Stimulated activated naive CD8-positive, alpha-beta T cell treated with anti-CD3 and anti-CD28 coated beads, Interleukin-15, amount 100 ng/mL, for 72 hours (primary cell): ENCODE data around the gene NIPAL3.
"Not testable (repeated sequence)": the region's sequence is repeated elsewhere in the genome, so short reads cannot be mapped to it uniquely, and the experiment has no call there.

Source experiments
- ATAC-seq: fragments of 150-1000 bp; cut with Tn5 transposase; 2 replicates; pipeline ENCODE4 v1.10.0; 2021; ENCODE audit warnings: mild to moderate bottlenecking, moderate library complexity
- DNase-seq, 2 donors: peaks; one replicate each; pipeline ENCODE4 v3.0.0; 2021 to 2022
- H3K27ac Mint-ChIP-seq, 2 donors: one replicate each; pipeline ENCODE4 v1.8.0; 2022; ENCODE audit warnings: mild to moderate bottlenecking in 2 of 2, mixed read lengths in 2 of 2, moderate library complexity in 2 of 2
- H3K27me3 Mint-ChIP-seq: one replicate; pipeline ENCODE4 v1.8.0; 2022; ENCODE audit warnings: mixed read lengths
- H3K4me1 Mint-ChIP-seq: one replicate; pipeline ENCODE4 v1.8.0; 2022; ENCODE audit warnings: mild to moderate bottlenecking, mixed read lengths
- H3K4me3 Mint-ChIP-seq, 2 donors: one replicate each; pipeline ENCODE4 v1.8.0; 2022; ENCODE audit warnings: mild to moderate bottlenecking in 2 of 2, mixed read lengths in 2 of 2, moderate library complexity in 1 of 2
- H3K9me3 Mint-ChIP-seq, 2 donors: one replicate each; pipeline ENCODE4 v1.8.0; 2022; ENCODE audit warnings: mixed read lengths in 2 of 2

Gene NIPAL3

DNA sequence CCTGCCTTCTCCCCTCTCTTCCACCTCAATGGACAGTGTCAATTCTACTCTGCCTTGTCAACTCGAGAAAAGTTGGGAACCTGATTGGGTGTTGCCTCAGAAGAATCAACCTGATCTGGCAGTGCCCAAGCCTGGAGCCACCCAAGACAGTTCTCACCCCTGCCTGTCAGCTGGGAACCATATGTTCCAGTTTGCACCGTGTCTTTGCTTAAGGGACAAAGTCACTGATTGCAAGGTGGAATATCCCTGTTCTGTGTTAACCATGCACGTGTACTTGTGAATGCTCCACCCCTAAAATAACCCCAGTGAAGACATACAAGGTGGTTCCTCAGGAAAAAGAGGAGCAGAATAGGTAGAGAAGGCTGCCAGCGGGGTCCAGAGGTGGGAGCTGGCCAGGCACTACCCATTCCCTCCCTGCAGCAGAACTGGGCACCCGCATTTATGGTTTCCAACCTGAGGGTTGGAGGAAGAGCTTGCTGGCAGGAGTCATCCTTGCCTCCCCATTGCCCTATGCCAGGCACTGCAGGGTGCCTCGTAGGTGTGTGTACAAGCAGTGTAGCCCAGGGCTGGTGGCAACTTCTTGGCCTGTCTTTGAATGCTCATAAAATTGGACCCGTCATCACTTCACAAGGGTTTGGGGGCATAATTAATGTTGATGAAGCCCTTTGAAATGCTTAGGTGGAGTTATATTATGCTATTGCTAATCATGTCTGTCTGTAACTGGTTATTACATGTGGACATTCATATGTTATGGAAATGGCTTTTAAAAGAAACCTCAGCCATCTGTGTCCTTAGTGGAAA is 11.3 kb downstream of the NIPAL3 start:
- DNase-seq (no peak), ATAC-seq (no peak)
- H3K27me3 Mint-ChIP-seq = no peaks in the 10 kb centered on the region
- H3K27ac Mint-ChIP-seq = peak overlapping the region in 1 of 2 donors; percentile 27
- H3K4me1 Mint-ChIP-seq = peaks cover 74% of the 10 kb centered on the region
- H3K9me3 Mint-ChIP-seq = no peaks in the 10 kb centered on the region
- H3K4me3 Mint-ChIP-seq = no peak overlapping the region

DNA sequence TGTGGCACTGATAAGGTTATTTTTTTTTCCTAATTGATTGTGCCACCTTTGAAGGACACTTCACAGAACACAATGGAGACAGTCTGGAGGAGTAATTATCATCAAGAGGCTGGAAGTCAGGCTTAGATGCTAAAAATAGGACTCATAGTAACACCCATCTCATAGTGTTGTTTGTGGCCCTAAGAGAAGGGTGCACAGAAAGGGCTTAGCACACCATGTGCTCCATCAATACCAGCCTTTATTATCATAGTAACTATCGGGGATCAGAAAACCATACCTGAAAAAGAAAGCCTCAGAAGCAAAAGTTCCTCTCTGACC is 11.9 kb downstream of the NIPAL3 start:
- ATAC-seq = no peak
- H3K27ac Mint-ChIP-seq = no peak overlapping the region

DNA sequence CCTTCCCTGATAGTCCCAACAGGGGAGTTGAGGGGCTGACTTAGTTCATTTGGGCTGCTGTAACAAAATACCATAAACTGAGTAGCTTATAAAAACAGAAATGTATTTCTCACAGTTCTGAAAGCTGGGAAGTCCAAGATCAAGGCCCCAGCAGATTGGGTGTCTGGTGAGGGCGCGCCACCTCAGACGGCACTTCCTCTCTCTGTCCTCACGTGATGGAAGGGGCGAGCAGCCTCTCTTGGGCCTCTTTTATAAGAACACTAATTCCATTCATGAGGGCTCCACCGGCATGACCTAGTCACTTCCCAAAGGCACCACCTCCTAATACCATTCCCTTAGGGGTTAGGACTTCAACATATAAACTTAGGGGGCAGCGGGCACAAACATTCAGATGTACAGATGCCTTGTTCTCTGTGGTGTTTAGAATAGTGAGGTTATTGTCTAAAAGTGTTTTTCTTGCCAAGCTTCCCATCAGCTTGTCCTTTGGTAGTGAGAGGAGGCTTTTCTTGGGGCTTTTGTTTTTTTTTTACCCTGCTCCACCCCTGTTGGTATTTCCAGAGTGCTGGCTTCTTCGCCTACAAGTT is 20.3 kb downstream of the NIPAL3 start:
- Mint-ChIP-seq H3K27me3 (no peaks in the 10 kb centered on the region), H3K4me3 (peak overlapping the region in 1 of 2 donors; percentile 8), H3K27ac (no peak overlapping the region), H3K4me1 (peaks cover 38% of the 10 kb centered on the region), H3K9me3 (no peaks in the 10 kb centered on the region)
- ATAC-seq (no peak), DNase-seq (no peak)

More for the DNA sequence above, 11.9 kb downstream of the NIPAL3 start:
- H3K4me3 Mint-ChIP-seq = no peak overlapping the region
- no peaks in the 10 kb centered on the region for H3K27me3 Mint-ChIP-seq
- no peak for DNase-seq
- no peaks in the 10 kb centered on the region for H3K9me3 Mint-ChIP-seq
- peaks cover 69% of the 10 kb centered on the region for H3K4me1 Mint-ChIP-seq

DNA sequence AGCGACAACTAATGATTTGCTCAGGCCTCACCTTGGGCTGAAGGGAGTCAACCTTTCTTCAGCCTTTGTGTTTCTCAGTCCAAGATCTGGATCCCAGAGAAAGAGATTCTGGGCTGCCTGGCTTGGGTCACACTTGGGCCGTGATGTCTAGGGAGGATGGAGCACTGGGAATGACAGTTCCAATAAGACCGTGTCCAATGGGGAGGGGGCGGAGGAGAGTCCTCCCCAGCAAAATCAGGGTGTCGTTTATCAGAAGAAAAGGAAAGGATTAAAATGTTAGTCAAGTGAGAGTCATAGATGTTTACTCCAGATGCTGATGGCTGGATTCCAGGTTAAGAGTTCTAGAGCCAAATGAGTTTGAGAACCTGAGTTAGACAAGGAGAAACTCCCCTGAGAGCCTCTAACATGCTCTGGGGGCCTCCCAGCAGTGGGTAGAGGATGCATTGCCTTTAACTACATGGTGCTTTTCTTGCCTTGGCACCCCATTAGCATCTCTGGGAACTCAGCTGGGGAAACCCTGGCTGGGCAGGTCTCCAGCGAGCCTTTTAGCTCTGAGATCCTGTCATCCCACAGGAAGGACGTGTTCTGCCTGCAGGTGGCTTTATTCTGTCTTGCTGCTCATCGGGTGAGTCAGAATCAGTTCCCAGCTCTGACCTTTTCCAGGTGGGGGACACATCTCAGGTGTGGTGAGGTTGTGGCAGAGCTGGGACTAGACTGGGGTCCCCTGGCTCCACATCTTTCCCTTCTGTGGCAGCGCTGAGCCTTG is 22.2 kb downstream of the NIPAL3 start:
- H3K27me3 Mint-ChIP-seq = no peaks in the 10 kb centered on the region
- peak overlapping the region in 1 of 2 donors; percentile 28 for H3K27ac Mint-ChIP-seq
- ATAC-seq (no peak), DNase-seq (no peak)
- H3K9me3 Mint-ChIP-seq = no peaks in the 10 kb centered on the region
- no peak overlapping the region for H3K4me3 Mint-ChIP-seq
- peaks cover 38% of the 10 kb centered on the region for H3K4me1 Mint-ChIP-seq

DNA sequence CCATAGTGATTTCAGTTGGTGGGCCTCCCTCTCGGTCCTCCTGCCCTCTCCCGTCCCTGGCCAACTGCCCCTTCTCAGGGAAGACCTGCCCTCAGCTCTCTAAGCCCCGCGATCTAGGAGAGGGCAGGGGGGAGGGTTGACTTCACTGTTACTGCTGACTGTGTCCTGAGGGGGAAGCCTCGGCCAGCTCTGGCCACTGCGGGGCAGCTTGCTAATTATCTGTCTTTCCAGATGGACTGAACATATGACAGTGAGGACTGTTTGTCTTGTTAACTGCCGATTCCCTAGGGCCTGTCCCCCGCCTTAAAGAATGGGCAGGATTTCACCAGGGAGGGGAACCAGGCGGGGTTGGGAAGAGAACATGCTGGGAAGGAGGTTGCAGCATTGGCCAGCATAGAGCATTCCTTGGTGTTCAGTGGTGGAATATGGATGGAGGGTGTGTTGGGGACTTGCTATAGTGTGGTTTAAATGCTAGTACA is 22.9 kb downstream of the NIPAL3 start:
- DNase-seq (no peak), ATAC-seq (no peak)
- Mint-ChIP-seq H3K4me1 (peaks cover 37% of the 10 kb centered on the region), H3K27me3 (no peaks in the 10 kb centered on the region), H3K4me3 (no peak overlapping the region), H3K27ac (no peak overlapping the region), H3K9me3 (no peaks in the 10 kb centered on the region)

DNA sequence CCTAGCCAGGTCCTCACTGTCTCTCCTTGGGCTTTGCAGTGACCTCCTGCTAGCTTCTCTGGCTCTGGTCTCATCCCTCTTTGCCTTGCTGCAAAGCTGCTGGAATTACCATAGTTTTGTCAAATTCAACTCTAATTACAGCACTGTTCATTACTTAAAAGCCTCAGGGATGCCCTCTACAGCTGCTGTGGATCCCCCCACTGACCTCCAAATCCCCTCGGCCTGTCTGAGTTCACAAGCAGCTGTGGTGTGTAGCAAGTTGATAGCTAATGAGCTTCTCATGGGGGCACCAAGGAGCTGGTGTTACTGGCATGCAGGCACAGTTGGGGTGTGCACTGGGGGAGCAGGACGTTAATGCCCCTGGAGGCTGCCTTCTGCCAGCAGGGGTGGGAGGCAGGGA is 24.8 kb downstream of the NIPAL3 start:
- no peaks in the 10 kb centered on the region for H3K27me3 Mint-ChIP-seq
- peaks cover 18% of the 10 kb centered on the region for H3K4me1 Mint-ChIP-seq
- H3K4me3 Mint-ChIP-seq = no peak overlapping the region
- DNase-seq = no peak
- no peak for ATAC-seq
- peak overlapping the region in 1 of 2 donors; percentile 20 for H3K27ac Mint-ChIP-seq
- H3K9me3 Mint-ChIP-seq = no peaks in the 10 kb centered on the region

DNA sequence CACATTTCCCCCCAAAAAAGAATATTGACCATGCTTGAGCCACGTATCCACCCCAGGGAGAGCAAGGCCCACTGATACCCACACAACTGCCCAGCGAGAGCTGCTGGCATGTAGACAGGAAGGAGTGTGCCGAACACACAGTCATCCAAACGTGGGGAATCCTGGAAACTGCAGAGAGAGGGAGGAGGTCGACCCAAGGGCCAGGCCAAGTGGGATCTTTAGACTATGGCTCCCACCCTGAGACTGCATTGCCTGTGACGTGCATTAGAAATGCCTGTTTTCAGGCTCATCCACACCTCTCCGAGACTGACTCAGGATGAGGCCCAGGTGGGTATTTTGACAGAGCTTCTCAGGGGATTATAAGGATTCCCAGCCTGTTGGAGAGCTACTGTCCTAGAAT is 25.9 kb downstream of the NIPAL3 start:
- Mint-ChIP-seq H3K9me3 (no peaks in the 10 kb centered on the region), H3K27me3 (no peaks in the 10 kb centered on the region), H3K4me3 (no peak overlapping the region), H3K27ac (no peak overlapping the region), H3K4me1 (peaks cover 15% of the 10 kb centered on the region)
- DNase-seq = no peak
- no peak for ATAC-seq

DNA sequence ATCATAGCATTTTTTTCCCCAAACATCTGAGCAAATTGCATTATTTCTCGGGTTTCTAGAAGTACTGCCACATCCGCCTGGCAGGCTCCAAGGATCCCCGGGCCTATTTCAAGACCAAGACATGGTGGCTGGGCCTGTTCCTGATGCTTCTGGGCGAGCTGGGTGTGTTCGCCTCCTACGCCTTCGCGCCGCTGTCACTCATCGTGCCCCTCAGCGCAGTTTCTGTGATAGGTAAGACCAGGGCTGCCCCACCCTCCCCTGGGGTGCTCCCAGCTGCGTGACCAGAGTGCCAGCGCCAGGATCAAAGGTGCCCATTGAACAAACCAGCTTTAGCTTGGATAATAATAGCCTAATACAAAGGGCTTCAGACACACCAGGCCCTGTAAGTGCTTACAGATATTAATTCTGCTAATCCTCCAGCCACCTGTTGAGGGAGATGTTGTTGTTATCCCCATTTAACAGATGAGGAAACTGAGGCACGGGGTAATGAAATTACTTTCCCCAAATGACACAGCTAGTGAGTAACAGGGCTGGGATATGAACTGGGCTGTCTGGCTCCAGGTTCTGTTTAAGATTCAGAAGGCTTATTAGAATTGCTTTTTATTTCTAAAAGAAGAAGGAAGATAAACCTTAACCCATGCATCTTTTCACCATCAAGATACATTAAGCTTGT is 26.5 kb downstream of the NIPAL3 start:
- no peaks in the 10 kb centered on the region for H3K9me3 Mint-ChIP-seq
- DNase-seq = no peak
- no peak overlapping the region for H3K4me3 Mint-ChIP-seq
- no peaks in the 10 kb centered on the region for H3K27me3 Mint-ChIP-seq
- no peak overlapping the region for H3K27ac Mint-ChIP-seq
- ATAC-seq = no peak
- H3K4me1 Mint-ChIP-seq = peaks cover 15% of the 10 kb centered on the region

DNA sequence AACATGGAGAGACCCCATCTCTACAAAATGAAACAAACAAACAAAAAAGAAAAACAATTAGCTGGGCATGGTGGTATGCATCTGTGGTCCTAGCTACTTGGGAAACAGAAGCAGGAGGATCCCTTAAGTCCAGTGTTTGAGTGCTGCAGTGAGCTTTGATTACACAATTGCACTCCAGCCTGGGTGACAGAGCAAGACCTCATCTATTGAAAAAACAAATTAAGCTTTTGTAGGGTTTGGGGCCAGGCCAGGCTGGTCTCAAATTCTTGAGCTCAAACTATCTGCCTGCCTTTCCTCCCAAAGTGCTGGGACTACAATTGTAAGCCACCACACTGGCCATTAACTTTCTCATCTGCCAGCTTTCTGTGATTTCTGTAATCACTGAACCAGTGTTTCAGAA is 27.2 kb downstream of the NIPAL3 start:
- no peak for DNase-seq
- peaks cover 11% of the 10 kb centered on the region for H3K4me1 Mint-ChIP-seq
- ATAC-seq = no peak
- no peaks in the 10 kb centered on the region for H3K9me3 Mint-ChIP-seq
- no peak overlapping the region for H3K4me3 Mint-ChIP-seq
- H3K27me3 Mint-ChIP-seq = no peaks in the 10 kb centered on the region
- no peak overlapping the region for H3K27ac Mint-ChIP-seq

DNA sequence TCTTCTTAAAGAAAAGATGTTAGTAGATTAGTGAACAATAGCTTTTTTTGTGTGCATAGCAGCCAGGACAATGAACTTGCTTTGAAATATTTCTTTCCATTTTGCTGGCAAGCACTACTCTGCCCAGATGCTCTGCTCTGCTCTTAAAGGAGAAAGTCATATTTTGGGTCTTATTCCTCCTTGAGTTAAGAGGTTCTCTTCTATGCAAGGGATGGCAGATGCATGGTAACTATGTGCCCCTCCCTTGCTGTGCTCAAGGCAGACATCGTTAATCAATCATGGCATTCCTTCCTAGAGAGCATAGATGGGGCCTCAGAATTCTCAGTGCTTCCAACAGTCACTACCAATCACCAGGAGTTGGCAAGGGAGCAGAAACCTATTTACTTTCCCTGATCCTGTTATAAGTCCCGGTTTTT is 27.6 kb downstream of the NIPAL3 start:
- no peak overlapping the region for H3K4me3 Mint-ChIP-seq
- no peak for DNase-seq
- H3K4me1 Mint-ChIP-seq = peaks cover 6% of the 10 kb centered on the region
- no peak overlapping the region for H3K27ac Mint-ChIP-seq
- H3K27me3 Mint-ChIP-seq = no peaks in the 10 kb centered on the region
- ATAC-seq = no peak
- H3K9me3 Mint-ChIP-seq = no peaks in the 10 kb centered on the region

DNA sequence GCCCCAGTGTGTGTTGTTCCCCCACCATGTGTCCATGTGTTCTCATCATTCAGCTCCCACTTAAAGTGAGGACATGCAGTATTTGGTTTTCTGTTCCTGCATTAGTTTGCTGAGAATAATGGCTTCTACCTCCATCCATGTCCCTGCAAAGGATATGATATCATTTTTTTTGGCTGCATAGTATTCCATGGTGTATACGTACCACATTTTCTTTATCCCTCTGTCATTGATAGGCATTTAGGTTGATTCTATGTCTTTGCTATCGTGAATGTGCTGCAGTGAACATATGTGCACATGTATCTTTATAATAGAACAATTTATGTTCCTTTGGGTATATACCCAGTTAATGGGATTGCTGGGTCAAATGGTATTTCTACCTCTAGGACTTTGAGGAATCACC is 30.8 kb downstream of the NIPAL3 start:
- H3K27ac Mint-ChIP-seq, DNase-seq, H3K4me1 Mint-ChIP-seq, H3K9me3 Mint-ChIP-seq, H3K27me3 Mint-ChIP-seq, H3K4me3 Mint-ChIP-seq, ATAC-seq: not testable (repeated sequence)

DNA sequence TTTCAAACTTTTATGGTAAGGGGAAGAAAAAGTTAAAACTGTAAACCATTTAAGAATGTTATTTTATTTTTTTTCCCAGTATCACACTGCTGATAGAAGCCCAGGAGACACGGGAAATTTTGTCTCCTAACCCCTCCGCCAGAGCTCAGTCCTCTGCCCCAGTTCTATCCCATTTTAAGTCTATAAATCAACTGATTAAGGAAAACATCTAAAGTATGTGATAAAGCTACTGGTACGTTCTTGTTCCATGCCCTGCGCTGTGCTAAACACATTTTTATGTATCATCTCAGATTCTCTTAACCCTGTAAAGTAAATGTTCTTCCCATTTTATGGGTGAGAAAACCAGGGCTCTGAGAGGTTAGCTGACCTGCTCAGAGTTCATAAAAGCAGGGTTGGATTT is 34.7 kb downstream of the NIPAL3 start:
- DNase-seq (no peak), ATAC-seq (no peak)
- no peaks in the 10 kb centered on the region for H3K27me3 Mint-ChIP-seq
- H3K4me3 Mint-ChIP-seq = no peak overlapping the region
- no peaks in the 10 kb centered on the region for H3K9me3 Mint-ChIP-seq
- H3K4me1 Mint-ChIP-seq = no peaks in the 10 kb centered on the region
- no peak overlapping the region for H3K27ac Mint-ChIP-seq

DNA sequence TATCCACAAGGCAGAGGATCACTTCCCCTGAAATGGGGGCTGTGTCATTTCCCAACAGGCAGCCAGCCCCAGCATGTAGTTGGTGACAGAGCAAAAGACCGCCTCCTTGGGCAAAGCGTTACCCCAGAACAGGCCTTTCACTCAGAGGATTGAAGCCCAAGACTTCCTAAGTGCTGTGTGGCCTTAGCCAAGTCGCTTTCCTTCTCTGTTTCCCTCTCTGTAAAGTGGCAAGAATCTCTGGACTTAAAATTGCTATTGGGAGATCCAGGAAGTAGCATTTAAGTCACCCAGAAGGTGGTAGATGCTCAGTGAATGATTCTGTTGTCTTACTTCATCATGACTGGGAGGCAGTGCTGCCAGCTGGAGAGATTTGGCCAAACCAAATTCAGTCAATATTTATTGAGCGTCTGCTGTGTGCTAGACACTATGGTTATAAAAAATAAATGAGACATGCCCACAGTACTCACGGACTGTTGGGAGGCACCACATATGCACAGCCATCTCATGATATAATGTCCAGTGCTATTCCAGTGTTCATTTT is 35.3 kb downstream of the NIPAL3 start:
- Mint-ChIP-seq H3K27ac (peak overlapping the region in 1 of 2 donors; percentile 72), H3K9me3 (no peaks in the 10 kb centered on the region), H3K4me1 (no peaks in the 10 kb centered on the region), H3K27me3 (no peaks in the 10 kb centered on the region), H3K4me3 (no peak overlapping the region)
- DNase-seq = no peak
- ATAC-seq = no peak

DNA sequence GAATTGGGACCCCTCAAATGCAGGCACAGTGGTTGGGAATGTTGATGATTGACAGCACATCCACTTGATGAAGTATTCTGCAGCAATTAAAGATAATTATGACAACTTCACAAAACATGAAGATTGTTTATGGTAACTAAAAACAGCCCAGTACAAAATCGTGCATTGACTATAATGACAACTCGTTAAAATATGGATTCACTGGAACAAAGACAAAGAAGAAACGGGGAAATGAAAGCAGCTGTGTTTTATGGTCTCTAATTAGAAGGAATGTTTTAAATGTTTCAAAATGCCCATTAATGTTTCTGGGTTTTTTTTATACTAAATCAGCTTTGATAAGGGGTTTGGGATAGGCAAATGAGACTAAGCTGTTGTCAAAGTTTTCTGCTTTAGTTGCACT is 36.1 kb downstream of the NIPAL3 start:
- no peak for DNase-seq
- Mint-ChIP-seq H3K27ac (peak overlapping the region in 1 of 2 donors; percentile 83), H3K4me1 (no peaks in the 10 kb centered on the region), H3K27me3 (no peaks in the 10 kb centered on the region), H3K9me3 (no peaks in the 10 kb centered on the region), H3K4me3 (no peak overlapping the region)
- ATAC-seq = no peak

DNA sequence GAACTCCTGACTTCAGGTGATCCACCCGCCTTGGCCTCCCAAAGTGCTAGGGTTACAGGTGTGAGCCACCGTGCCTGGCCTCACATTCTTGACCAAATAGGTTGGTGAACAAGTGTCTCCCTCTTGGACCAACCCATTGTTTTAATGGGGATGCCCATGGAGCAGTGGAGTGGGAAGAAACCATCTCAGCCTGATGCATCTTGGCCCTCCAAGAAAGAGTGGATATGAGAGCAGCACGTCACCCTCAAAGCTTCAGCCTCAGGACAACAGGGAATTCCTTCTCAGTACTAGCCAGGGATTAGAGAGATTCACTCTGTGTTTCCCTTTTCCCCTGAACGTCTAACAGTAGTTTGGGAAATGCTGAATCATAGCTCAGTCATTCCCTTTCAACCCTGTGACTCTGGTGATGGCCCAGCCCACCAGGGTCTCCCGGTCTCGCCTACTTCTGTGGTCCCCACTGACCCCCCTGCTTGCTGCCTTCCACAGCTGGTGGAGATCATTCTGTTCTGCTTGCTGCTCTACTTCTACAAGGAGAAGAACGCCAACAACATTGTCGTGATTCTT is 37.4 kb downstream of the NIPAL3 start:
- ATAC-seq (no peak), DNase-seq (no peak)
- Mint-ChIP-seq H3K27ac (no peak overlapping the region), H3K4me1 (no peaks in the 10 kb centered on the region), H3K4me3 (no peak overlapping the region), H3K9me3 (no peaks in the 10 kb centered on the region), H3K27me3 (no peaks in the 10 kb centered on the region)
